GM19438 (cell line): Measurements from ENCODE around the gene HORMAD2.
"Not testable (repeated sequence)": the region's sequence is repeated elsewhere in the genome, so short reads cannot be mapped to it uniquely, and the experiment has no call there.

ENCODE experiments used
- ATAC-seq: cut with Tn5 transposase; IDR thresholded peaks from one replicate; pipeline ENCODE4 v1.9.1; 2021; ENCODE audit warnings: low read depth; ENCODE audit not compliant: unreplicated experiment

HORMAD2 gene

DNA sequence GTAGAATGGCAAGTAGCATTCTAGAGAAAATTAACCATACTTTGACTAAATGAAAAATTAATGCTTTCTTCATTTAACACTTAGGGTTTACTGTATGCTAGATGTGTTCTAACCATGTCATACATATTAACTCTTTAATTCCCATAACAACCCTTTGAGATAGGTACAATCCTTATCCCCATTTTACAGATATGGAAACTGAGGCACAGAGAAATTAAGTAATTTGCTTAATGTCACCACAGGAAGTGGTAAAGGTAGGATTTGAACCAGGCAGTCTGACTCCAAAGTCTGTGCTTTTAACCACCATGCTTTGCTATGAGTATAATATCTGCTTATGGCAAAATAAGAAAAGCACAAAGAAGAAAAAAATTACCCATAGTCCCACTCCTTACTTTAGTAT, 106.8 kb downstream of the HORMAD2 start:
- ATAC-seq = no peak

GRCh38 chr22:30187529-30188407, 107.5 kb downstream of the HORMAD2 start:
- no peak for ATAC-seq

DNA sequence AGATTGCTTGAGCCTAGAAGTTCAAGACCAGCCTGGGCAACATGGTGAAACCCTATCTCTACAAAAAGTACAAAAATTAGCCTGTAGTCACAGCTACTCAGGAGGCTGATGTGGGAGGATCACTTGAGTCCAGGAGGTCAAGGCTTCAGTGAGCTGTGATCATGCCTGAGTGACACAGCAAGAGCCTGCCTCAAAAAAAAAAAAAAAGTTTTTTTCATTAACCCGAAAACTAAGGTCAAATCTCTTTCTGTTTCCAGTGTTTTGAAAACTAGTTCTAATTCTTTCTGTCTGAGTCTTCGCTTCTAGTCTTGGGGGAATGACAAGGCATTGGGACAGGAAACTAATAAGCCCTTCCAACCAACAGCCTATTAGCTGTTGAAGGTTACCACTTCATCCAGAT, 108.6 kb downstream of the HORMAD2 start:
- ATAC-seq = no peak

GRCh38 chr22:30190574-30190973, 110.3 kb downstream of the HORMAD2 start:
- ATAC-seq = no peak

DNA sequence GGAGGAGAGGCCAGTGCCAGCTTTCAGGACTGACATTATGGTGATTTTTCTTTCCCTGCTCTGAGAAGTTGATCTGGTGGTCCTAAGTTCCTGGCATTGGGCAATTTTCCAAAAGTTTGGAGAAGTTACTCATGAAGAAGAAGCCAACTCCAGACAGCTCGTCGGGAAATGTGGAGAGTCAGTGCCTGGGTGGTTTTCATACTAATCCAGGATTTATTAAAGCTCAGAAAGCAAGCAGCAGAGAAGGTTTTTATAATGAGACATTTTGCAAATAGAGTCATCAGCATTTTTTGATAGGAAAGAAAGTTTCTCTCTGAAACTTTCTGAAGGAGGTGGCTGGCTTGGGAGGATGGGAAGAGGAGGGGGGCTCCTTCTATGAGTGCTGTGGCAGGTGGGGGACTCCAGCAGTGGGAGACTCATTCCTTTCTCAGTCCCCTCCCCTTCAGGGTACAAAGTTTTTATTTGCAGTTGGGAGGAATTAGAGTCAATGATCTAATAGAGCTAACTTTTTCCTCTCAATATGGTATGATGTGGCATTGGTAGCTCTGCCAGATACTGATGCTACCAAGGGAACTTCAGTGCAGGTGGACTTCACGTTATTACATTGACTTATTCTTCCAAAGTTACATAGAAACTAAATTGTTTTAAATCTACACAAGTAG, 110.9 kb downstream of the HORMAD2 start:
- no peak for ATAC-seq

- no peak for ATAC-seq
Observed at GRCh38 chr22:30192427-30192826, 112.2 kb downstream of the HORMAD2 start.

DNA sequence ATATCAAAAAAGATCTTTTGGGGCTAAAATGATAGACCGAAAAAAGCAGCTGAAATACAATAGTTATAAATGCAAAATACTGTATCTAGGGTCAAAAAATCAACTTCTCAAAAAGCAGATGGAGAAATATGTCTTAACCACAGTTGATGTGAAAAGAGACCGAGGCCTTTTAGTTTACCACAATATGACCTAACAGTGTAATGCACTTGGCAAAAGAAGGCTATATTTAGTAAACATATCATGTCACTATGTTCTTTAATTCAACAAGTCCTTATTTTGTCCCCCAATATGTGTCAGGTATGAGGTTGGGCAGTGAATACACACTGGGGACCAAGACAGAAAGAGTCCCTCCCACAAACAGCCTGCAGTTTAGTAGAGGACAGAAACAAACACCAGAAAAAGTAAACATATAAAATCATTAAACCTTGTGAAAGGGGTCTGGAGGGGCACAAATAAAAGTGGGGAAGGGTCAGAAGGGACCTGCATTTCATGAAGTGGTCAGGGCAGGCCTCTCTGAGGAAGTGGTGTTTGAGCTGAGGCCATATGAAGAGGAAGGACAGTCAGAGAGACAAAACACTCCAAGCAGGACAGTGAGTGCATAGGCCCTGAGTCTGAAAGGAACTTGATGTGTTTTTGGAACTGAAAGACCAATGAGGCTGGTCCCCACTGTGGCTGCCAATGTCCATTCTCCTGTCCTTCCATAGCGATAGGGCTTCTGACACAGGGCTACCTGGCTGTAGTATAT, 112.9 kb downstream of the HORMAD2 start:
- no peak for ATAC-seq

DNA sequence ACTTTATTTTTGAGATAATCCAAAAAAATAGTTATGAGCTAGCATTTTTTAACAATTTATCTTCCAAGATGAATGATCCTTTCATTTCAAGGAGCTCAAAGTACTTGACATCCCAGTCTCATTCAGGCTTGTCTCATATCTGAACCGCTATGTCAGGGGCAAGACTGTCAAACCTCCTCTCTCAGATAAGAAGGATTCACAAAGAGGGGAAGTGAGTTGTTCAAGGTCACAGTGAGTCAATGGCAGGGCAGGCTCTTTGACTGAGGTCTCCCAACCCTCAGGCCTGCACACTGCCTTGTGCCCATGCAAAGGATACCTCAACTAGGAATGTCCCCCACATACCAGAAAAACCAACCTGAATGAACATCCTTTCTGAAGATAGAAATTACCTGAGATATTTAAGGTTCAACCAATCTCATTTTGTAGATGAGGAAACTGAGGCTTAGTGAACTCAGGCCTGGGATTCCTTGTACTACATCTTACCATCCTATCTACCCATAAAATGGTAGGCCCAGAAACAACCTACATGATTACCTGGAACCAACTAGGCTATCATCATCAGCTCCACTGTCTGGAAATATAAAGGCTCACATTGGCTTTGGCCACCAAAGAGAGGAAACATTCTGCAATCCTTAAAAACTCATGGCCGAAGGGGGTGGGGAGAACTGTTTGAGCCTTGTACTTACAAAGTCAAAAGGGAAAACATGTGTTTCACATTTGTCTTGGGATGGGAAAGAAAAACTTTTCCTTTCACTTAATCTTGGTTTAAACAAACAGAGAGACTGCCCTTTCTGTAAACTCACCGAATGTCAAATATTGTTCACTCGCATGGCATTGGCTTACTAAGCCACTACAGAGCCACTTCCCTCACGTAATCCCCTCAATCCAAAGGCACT, 115.2 kb downstream of the HORMAD2 start:
- ATAC-seq = no peak

GRCh38 chr22:30196141-30196879, 116.0 kb downstream of the HORMAD2 start:
- no peak for ATAC-seq

DNA sequence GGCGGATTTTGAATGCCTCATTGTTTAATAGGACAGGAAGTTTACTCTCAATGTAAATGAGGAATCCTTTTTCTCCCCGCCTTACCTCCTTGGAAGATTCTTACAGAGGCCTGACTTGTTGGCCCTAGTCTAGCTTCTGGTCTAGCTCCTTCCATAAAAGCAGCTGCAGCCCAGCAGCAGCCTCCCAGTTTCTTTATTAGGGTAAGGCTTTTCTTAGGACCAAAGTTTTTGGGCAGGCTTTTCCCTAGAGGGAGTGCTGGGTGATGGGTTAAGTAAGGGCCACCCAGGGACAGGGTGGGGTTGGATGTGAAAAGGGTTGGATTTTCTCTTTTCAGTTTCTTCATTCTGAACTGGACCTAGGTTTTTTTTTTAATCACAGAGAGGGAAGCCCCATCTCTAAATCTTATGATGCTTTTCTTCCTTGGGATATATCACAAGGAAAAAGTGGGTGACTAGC, 116.6 kb downstream of the HORMAD2 start:
- ATAC-seq = no peak

- ATAC-seq = no peak
Observed at GRCh38 chr22:30197389-30197788, 117.1 kb downstream of the HORMAD2 start.

GRCh38 chr22:30198152-30198825, 118.0 kb downstream of the HORMAD2 start:
- ATAC-seq = no peak

- no peak for ATAC-seq
Observed at GRCh38 chr22:30198921-30199320, 118.7 kb downstream of the HORMAD2 start.

DNA sequence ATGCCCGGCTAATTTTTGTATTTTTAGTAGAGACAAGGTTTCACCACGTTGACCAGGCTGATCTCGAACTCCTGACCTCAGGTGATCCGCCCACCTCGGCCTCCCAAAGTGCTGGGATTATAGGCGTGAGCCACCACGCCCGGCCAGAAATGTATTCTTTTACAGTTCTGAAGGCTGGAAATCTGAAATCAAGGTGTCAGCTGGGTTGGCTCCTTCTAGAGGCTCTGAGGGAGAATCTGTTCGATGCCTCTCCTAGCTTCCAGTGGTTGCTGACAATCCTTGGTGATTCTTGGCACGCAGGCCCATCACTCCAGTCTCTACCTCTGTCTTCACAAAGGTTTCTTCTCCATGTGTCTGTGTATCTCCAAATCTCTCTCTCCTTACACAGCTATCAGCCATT, 120.6 kb downstream of the HORMAD2 start:
- not testable (repeated sequence) for ATAC-seq

GRCh38 chr22:30201945-30202344, 121.7 kb downstream of the HORMAD2 start:
- ATAC-seq = no peak

DNA sequence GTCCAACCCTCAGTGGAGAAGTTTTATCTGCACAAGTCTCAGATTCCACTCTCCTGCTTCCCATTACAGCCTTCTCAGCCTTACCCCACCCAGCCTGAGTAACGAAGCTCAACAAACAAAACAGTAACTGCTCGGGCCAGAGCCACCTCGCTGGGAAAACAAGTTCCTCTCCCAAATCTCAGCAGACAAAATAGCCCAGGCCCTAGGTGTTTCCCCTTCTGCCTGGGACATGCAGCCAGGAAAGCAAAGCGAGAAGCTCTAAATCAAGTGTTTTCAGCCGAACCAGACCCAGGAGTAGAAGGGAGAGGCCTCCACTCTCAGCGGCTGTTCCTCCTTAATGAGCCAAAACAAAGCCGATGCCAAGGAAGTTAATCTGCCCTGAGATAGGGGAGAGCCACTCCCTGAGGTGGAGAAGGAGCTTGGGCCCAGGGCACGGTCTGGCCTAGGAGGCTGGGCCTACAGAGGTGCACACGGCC, 122.3 kb downstream of the HORMAD2 start:
- no peak for ATAC-seq

GRCh38 chr22:30204015-30204741, 123.9 kb downstream of the HORMAD2 start:
- no peak for ATAC-seq

- ATAC-seq = no peak
Observed at GRCh38 chr22:30204742-30205111, 124.5 kb downstream of the HORMAD2 start.
